Muscle of arm (tissue), 12 donors: ENCODE results near the gene INPP5D. TPM values are rescaled to one million over a fixed set of nuclear protein-coding genes. Genes with fewer than 3 reads are reported as not detected.

Experiments used
- DNase-seq: peaks from one replicate; pipeline ENCODE4 v3.0.0-alpha.2; 2013
- polyA plus RNA-seq, 12 donors: library from polyadenylated mRNA; unstranded; fragments of 120-200 nt; gene quantifications; one replicate each; pipeline ENCODE4 v1.2.1, GENCODE V29; 2013; ENCODE audit not compliant: insufficient read length in 12 of 12

The INPP5D gene
- polyA plus RNA-seq, 12 donors = 5.0 to 26.1 (median 7.1) TPM; not detected in 1

GRCh38 chr2:233031556-233032500 lies 28.3 kb upstream of the INPP5D start:
- no peak for DNase-seq

GRCh38 chr2:233032551-233033320 lies 27.4 kb upstream of the INPP5D start, which contains the start of gene NEU2:
Gene NEU2, plus strand, starts transcription at chr2:233032672. Its CDS starts 0 bp downstream, at chr2:233032672.
- no peak for DNase-seq

- DNase-seq = no peak
These were observed 26.5 kb upstream of the INPP5D start for GRCh38 chr2:233033672-233034071.

GRCh38 chr2:233034091-233034882 lies 25.9 kb upstream of the INPP5D start:
- DNase-seq = no peak

- no peak for DNase-seq
These were observed 24.5 kb upstream of the INPP5D start for GRCh38 chr2:233035426-233036161.

GRCh38 chr2:233036162-233036838 lies 23.8 kb upstream of the INPP5D start:
- no peak for DNase-seq

- no peak for DNase-seq
These were observed 23.1 kb upstream of the INPP5D start for GRCh38 chr2:233037078-233037477.

- DNase-seq = no peak
These were observed 20.8 kb upstream of the INPP5D start for GRCh38 chr2:233039212-233039845.

- no peak for DNase-seq
These were observed 20.2 kb upstream of the INPP5D start for GRCh38 chr2:233039846-233040530.

- DNase-seq = no peak
These were observed 19.6 kb upstream of the INPP5D start for GRCh38 chr2:233040571-233040970.

- DNase-seq = no peak
These were observed 18.3 kb upstream of the INPP5D start for GRCh38 chr2:233041722-233042323.

GRCh38 chr2:233042549-233042948 lies 17.6 kb upstream of the INPP5D start:
- DNase-seq = no peak

- no peak for DNase-seq
These were observed 15.1 kb upstream of the INPP5D start for GRCh38 chr2:233044974-233045605.

GRCh38 chr2:233047206-233047605 lies 12.9 kb upstream of the INPP5D start:
- no peak for DNase-seq

GRCh38 chr2:233047667-233048066 lies 12.5 kb upstream of the INPP5D start:
- no peak for DNase-seq

GRCh38 chr2:233048569-233049193 lies 11.5 kb upstream of the INPP5D start:
- no peak for DNase-seq

GRCh38 chr2:233049194-233049761 lies 10.9 kb upstream of the INPP5D start:
- no peak for DNase-seq
